Measurements from ENCODE around the gene EFCAB11. TPM values are rescaled to one million over a fixed set of nuclear protein-coding genes. Genes with fewer than 3 reads are reported as not detected.
A peak's percentile ranks its signal among the peaks of the same experiment; 100 is the strongest.

Gene EFCAB11
- total and polyA plus RNA-seq, 9 donors = 1.9 to 14.8 (median 5.2) TPM

- TF ChIP-seq EP300 (IDR thresholded peaks at IDR 0.05) (no peak), POLR2A (IDR thresholded peaks at IDR 0.05) (no peak), CTCF (IDR thresholded peaks at IDR 0.05) (peak in 1 of 3 donors; percentile 13)
- Histone ChIP-seq H3K4me1 (ENCODE audit: insufficient read depth) (no peaks in the 10 kb centered on the region), H3K9me3 (no peaks in the 10 kb centered on the region), H3K27me3 (no peaks in the 10 kb centered on the region), H3K27ac (no peak overlapping the region), H3K4me3 (no peak overlapping the region), H3K36me3 (no peaks in the 10 kb centered on the region)
- WGBS, 3 donors = 39 to 67% (median 41%) methylated on average over 4 of the region's 4 CpGs
- intact Hi-C loops (cut with DNase I) = no loop called here
- no peak for DNase-seq
Measured at GRCh38 chr14:89767861-89768268, 186.7 kb downstream of the EFCAB11 start.

DNA sequence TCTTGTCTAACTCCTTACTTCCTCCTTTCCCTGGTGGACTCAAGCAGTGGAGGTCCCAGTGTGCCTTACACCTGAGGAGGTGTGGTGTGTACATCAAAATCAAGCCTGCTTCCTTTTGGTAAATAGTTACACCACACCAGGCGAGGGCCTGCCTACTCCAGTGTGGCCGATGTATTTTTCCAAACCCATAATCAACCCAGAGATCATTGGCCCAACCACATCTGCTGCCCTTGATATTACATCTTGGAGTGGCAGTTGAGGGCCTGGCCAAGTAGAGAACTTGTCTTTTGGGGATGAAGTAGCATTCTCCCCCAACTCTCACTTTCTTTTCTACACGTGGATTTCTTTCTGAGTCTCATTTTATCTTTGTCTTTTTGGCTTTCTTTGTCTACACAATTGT is 187.4 kb downstream of the EFCAB11 start:
- intact Hi-C loops (cut with DNase I) = no loop called here
- H3K27ac ChIP-seq = no peak overlapping the region
- H3K36me3 ChIP-seq = no peaks in the 10 kb centered on the region
- H3K4me3 ChIP-seq = no peak overlapping the region
- 55 to 81% (median 67%) methylated on average over 3 of the region's 3 CpGs for WGBS, 3 donors
- no peak for DNase-seq
- no peaks in the 10 kb centered on the region for H3K4me1 ChIP-seq (ENCODE audit: insufficient read depth)
- no peaks in the 10 kb centered on the region for H3K9me3 ChIP-seq
- TF ChIP-seq EP300 (IDR thresholded peaks at IDR 0.05) (no peak), CTCF (IDR thresholded peaks at IDR 0.05) (no peak), POLR2A (IDR thresholded peaks at IDR 0.05) (no peak)
- H3K27me3 ChIP-seq = no peaks in the 10 kb centered on the region

DNA sequence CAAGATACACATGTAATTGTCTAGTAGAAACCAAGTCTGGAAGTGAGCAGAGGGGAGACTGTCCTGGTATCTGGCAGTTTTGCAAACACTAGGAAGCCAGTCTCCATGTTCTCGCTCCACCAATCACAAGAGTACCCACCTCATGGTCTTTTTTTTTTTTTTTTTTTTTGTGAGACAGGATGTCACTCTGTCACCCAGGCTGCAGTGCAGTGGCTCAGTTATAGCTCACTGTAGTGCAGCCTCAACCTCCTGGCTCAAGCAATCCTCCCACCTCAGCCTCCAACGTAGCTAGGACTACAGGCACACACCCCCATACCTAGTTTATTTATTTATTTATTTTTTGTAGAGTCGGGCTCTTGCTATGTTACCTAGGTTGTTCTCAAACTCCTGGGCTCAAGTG is 189.2 kb downstream of the EFCAB11 start:
- no peak for TF ChIP-seq CTCF (IDR thresholded peaks at IDR 0.05)
- TF ChIP-seq POLR2A (IDR thresholded peaks at IDR 0.05) = no peak
- TF ChIP-seq EP300 (IDR thresholded peaks at IDR 0.05) = no peak
- no peaks in the 10 kb centered on the region for H3K27me3 ChIP-seq
- H3K9me3 ChIP-seq = no peaks in the 10 kb centered on the region
- no peaks in the 10 kb centered on the region for H3K36me3 ChIP-seq
- no peak overlapping the region for H3K4me3 ChIP-seq
- H3K4me1 ChIP-seq (ENCODE audit: insufficient read depth) = no peaks in the 10 kb centered on the region
- no peak overlapping the region for H3K27ac ChIP-seq
- DNase-seq = no peak
- intact Hi-C loops (cut with DNase I) = no loop called here
- 33 to 94% (median 78%) methylated on average over 3 of the region's 3 CpGs for WGBS, 3 donors

DNA sequence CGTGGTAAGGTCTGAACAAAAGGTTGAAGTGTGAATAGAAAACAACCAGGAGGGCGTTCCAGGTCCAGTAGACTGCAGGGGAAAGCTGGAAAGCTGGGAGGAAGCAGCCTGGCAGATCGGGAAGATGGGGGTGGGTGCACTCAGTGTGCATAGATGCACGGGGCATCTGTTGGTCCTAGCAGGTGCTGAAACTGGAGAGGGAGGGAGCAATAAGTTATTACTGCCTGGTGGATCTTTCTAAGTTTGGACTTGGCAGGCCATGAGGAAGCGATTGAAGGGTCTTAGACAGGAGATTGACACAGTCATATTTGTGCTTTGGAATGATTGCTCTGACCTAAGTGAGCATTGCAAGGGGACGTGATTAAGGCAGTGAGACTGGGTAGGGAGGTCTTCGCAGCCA is 194.4 kb downstream of the EFCAB11 start:
- H3K9me3 ChIP-seq = no peaks in the 10 kb centered on the region
- no peaks in the 10 kb centered on the region for H3K4me1 ChIP-seq (ENCODE audit: insufficient read depth)
- no peaks in the 10 kb centered on the region for H3K27me3 ChIP-seq
- intact Hi-C loops (cut with DNase I) = no loop called here
- DNase-seq = no peak
- H3K4me3 ChIP-seq = no peak overlapping the region
- TF ChIP-seq CTCF (IDR thresholded peaks at IDR 0.05) (no peak), EP300 (IDR thresholded peaks at IDR 0.05) (no peak), POLR2A (IDR thresholded peaks at IDR 0.05) (no peak)
- 73 to 78% (median 76%) methylated on average over 7 of the region's 7 CpGs for WGBS, 3 donors
- H3K27ac ChIP-seq = no peak overlapping the region
- no peaks in the 10 kb centered on the region for H3K36me3 ChIP-seq

All from ovary (tissue), 9 donors.